GM21423 (cell line): ENCODE measurements around the gene DAPK1.
"Not testable (repeated sequence)": the region's sequence is repeated elsewhere in the genome, so short reads cannot be mapped to it uniquely, and the experiment has no call there.

Experiments
- ATAC-seq: cut with Tn5 transposase; IDR thresholded peaks from one replicate; pipeline ENCODE4 v1.9.1; 2021; ENCODE audit warnings: mild to moderate bottlenecking, moderate library complexity; ENCODE audit not compliant: unreplicated experiment

DAPK1 gene

GRCh38 chr9:87498046-87498810 lies 561 bp downstream of the DAPK1 start:
- peak; percentile 18 for ATAC-seq

- ATAC-seq: no peak
Observed at GRCh38 chr9:87498811-87499360, 1.2 kb downstream of the DAPK1 start.

- ATAC-seq: peak; percentile 40
Observed at GRCh38 chr9:87499424-87500017, 1.9 kb downstream of the DAPK1 start.

GRCh38 chr9:87500491-87501270 lies 3.0 kb downstream of the DAPK1 start:
- ATAC-seq: no peak

DNA sequence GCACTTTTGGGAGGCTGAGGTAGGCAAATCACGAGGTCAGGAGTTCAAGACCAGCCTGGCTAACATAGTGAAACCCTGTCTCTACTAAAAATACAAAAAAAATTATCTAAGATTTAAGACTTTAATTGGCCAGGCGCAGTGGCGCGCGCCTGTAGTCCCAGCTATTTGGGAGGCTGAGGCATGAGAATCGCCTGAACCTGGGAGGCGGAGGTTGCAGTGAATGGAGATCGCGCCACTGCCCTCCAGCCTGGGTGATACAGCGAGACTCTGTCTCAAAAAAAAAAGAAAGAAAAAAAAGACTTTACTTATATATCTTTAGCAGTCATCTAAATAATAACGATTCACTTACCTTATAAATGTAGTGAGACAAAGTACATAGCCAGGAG lies 3.6 kb downstream of the DAPK1 start:
- ATAC-seq: not testable (repeated sequence)

DNA sequence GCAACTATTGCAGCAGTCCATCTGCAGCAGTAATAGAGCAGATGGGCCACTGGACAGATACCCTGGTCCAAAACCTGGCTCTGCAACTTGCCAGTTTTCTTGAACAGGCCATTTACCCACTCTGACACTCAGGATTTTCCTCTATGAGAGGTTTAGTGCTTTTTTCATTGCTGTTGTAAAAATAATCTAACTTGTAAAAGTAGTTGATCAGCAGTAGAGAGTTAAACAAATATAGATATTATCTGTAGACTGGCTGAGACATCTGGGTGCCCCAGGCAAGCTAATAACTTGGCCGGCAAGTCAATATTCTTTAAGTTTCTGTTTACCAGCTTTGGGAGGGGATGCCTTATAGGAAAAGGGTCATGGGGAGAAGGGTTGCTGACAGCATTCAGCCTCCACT lies 4.1 kb downstream of the DAPK1 start:
- ATAC-seq: no peak

DNA sequence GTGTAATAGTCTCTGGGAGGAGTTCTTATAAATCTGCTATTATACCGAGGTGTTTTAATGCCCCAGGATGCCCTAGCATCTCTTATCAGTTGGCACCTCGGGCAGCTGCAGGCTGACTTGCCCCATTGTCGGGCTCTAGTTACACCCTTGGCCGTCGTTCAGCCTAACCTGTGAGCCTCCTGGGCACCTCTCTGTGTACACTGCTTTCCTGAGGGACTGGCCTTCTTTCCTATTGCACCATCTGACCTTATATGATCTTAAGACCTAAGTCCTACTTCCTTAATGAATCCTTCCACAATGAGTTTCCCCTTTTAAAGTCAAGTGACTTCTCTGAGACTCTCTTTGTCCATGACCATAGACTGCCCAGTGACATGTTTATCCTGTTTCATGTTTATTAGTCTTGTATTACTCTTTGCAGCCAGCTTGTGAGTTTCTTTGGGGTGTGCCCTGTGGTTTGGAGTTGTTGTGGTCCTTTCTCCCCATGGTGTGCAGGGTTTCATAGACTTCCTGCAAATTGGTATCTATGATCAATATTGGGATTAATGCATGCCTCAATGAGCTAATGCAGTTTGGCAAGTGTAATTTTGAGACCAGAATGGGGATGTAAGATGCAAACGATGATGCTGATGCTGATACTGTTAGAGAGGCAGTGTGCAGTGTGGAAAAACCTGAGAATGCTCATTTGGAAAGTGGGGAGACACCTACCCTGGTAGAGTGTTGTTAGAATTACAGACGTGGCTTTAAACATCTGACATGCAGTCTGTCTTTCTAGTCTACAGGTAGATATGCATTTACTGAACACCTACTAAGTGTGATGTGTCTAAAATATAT lies 4.9 kb downstream of the DAPK1 start:
- ATAC-seq: no peak

DNA sequence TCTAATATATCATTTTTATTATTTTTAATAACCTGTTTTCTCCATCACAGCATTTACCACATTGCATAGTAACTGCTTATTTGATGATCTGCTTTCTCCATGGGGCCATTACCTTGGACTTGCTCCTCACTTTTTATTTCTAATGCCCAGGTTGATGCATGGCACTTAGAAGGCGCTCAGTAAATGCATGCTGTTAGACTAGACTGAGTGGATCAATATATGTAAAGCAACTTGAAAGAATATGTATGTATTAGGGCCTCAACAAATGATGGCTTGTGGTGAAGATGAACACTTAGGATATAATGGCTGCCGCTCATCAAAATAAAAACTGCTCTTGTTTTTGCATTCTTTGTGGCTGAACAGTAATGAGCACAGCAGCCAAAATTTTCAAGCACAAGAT lies 5.8 kb downstream of the DAPK1 start:
- no peak for ATAC-seq

DNA sequence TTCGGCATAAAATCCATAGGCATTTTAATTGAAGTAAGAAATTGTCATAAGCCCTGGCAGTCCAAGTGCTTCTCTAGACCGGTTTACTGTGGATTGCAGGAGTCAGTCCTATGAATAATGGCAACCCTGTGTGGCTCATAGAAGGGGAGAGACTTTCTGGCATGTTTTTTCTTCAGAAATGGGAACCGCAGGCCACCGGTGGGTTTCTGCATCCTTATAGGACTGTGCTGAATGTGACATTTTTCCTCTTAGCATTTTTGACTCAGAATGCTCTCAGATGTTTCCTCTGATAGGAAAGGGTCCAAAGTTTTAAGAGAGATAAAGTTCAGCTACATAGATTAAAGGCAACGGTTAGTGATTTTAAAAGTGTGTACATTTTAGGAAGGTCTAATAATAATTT lies 6.3 kb downstream of the DAPK1 start:
- no peak for ATAC-seq

DNA sequence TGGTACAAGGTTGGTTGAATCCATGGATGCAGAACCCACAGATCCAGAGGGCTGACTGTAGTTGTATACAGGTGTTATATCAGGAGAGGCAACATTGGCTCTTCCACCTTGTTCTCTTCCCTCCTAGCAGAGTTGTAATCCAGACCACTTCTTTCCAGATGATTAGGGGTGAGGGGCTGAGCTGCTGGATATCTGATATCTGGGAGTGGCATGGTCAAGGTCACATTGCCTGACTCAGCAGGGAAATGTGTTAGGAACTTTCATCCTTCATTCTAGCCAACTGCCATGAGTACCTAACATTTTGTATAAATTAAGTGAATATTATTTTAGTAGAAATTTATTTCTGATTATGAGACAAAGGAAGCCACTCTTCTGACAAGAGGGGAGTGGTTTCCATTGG lies 7.3 kb downstream of the DAPK1 start:
- ATAC-seq: no peak

DNA sequence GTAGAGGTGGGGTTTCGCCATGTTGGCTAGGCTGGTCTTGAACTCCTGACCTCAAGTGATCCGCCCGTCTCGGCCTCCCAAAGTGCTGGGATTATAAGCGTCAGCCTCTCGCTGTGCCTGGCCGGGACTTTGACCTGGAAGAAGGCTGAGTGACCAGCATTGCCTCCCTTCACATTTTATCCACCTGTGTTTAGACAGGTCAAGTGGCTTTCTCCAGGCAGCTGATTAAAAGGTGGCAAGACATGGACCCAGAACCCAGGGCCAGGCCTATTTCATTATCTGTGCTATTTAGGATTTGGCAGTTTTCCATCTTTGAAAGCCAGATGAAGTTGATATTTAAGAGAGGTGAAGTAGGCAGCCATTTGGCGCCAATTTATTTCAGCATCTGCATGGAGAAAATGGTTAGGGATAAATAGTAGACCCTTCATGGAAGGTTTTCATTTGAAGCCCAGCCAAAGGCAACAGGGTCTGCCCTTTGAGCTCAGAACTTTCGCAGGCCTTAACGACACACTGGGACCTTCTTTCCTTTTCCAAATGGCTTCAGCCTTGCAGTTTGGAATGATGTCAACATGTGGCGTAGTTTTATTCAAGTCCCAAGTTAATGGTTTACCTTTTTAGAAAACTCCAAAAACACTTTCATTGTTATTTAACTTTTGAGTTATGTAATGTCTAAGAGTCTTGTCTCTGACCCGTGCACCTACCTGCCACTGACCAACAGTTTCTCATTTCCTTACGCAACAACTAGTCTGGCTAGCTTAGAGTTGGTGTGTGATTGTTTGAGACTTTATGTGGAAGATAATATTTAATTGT lies 8.4 kb downstream of the DAPK1 start:
- no peak for ATAC-seq

- ATAC-seq: no peak
Observed at GRCh38 chr9:87507576-87507975, 9.9 kb downstream of the DAPK1 start.

DNA sequence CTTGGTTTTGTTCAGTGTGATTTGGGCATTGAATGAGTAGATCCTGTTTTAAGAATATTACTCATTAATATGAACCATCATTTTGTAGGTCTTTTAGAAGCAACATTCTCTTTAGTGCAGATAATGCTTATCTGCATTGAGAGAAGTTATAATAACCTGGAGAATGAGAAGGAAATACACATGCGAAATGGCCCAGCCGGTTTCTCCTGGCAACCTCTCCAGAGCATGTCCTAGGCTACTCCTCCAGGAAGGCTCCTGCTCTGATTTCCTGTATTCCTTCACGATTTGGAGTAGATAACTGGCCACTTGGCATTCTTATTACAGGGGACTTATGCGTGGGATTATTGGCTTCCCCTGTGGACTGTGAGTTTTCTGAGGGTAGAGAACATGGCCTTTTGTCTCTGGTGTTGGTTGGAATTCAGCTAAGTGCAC lies 12.6 kb downstream of the DAPK1 start:
- no peak for ATAC-seq

- no peak for ATAC-seq
Observed at GRCh38 chr9:87512311-87512710, 14.6 kb downstream of the DAPK1 start.

DNA sequence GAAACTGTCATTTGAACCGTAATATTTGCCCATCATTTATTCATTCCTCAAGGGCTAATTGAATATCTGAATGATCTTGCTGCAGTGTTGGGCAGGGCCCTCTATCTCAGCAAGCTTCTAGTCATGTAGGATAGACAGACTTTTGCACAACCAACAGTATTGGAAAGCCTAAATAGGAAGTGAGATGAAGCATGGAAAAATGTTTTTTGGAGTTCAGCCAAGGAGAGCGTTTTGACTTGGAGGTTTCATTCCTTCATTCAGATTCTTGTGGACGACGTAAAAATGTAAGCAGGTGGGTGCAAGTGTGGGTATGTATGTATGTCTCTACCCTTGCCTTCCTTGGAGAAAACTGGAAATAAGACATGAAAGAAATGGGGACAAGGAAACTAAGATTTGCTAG lies 15.5 kb downstream of the DAPK1 start:
- ATAC-seq: no peak

- ATAC-seq: no peak
Observed at GRCh38 chr9:87513880-87514535, 16.3 kb downstream of the DAPK1 start.

GRCh38 chr9:87515006-87515405 lies 17.3 kb downstream of the DAPK1 start:
- no peak for ATAC-seq

DNA sequence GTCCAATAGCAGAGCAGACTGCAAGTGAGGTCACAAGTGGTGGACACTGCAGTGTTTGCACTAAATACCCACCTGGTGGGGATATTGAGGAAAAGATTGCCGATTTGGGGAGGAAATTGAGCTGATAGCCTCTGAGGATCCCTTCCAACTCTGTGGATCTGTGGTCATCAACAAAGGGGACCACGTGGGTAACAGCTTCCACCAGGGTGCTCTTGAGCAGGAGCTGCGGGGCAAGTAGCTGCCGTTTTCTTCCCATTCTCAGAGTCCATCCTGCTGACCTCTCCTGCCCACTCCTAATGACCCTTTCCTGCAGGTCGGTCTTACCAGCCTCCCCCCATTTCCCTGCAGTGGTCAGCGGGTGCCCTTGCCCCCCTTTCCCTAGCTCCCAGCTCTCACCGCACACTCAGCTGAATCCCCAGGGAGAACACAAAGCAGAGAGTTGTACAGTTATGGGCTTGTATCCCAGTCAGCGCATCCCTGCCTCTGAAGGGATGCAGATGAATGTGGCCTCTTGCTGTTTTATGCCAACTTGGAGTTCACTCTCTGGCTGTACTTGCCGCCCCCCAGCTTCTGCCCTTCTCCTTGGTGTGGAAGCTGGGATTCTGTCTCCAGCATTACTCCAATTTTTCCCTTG lies 18.0 kb downstream of the DAPK1 start:
- ATAC-seq: no peak
